ENCODE measurements around the gene BCL2L2. TPM values are rescaled to one million over a fixed set of nuclear protein-coding genes. Genes with fewer than 3 reads are reported as not detected.

The BCL2L2 gene
- total and polyA plus RNA-seq, 2 of the 8 experiments (the other 6 are each of a cell fraction or from before 2014, with no cell fraction given) = 9.3 to 13.8 TPM

- no peak for TF ChIP-seq RXRA (IDR thresholded peaks at IDR 0.05; ENCODE audit: insufficient read depth, low read depth, low read length)
- no peak for TF ChIP-seq MAX (IDR thresholded peaks at IDR 0.05)
- TF ChIP-seq CHD1 (IDR thresholded peaks at IDR 0.05; ENCODE audit: low read depth, low read length) = no peak
- no peak for TF ChIP-seq RNF2 (IDR thresholded peaks at IDR 0.05; ENCODE audit: borderline replicate concordance, low read depth, low read length, missing control alignments, poor library complexity, severe bottlenecking)
- TF ChIP-seq TBP (IDR thresholded peaks at IDR 0.05; ENCODE audit: low read depth, low read length) = no peak
- no peak for TF ChIP-seq NANOG (IDR thresholded peaks at IDR 0.05; ENCODE audit: insufficient read depth, low read depth, low read length, poor library complexity, severe bottlenecking)
- no peak for TF ChIP-seq JUND (IDR thresholded peaks at IDR 0.05; ENCODE audit: low read length)
Observed at GRCh38 chr14:23359167-23359626, 52.6 kb downstream of the BCL2L2 start (continued).

Measured in H1 (cell line).